ENCODE results near the gene RASSF4.

Gene RASSF4

DNA sequence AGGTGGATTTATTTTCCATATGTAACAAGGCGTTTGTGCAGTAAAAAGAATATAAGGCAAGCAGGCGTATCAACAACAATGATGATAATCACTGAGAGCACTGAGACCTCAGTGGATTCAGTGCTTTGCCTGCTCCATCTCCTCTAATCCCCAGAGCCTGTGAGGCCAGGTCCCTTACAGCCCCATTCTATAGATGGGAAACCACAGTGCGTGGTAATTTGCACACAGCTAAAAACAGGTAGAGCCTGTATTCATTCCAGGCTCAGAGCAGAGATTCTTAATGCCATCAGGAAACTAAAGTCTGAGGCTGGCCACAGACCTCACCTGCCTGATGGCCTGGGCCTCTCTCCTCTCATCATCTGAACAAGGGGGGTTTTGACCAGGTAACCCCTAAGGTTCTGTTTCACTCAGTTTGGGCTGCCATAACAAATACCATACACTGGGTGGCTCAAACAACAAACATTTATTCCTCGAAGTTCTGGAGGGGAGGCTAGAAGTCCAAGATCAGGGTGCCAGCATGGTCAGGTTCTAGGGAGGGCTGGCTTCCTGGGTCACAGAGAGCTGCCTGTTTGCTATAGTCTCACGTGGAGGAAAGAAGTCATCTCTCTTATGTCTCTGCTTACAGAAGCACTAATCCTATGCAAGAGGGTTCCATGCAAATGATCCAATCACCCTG, 10.3 kb upstream of the RASSF4 start:
- no peak for DNase-seq

DNA sequence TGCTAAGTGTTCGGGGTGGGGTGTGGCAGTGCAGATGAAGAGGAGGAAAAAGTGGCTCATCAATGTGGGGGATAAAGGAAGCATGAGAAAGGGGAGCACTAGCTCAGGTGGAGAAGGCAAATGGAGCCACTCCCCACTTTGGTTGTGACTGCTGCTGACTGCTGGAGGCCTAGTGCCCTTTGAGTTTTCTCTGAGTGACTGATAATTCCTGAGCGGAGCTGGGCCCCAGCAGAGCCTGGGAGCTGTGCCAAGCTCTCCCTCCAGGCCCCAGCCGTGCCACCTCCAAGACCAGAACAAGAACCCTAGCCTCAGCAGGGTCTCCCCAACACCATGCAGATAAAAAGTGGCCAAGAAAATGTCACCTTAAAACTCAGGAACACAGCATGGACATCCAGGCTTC, 9.7 kb upstream of the RASSF4 start:
- no peak for DNase-seq

DNA sequence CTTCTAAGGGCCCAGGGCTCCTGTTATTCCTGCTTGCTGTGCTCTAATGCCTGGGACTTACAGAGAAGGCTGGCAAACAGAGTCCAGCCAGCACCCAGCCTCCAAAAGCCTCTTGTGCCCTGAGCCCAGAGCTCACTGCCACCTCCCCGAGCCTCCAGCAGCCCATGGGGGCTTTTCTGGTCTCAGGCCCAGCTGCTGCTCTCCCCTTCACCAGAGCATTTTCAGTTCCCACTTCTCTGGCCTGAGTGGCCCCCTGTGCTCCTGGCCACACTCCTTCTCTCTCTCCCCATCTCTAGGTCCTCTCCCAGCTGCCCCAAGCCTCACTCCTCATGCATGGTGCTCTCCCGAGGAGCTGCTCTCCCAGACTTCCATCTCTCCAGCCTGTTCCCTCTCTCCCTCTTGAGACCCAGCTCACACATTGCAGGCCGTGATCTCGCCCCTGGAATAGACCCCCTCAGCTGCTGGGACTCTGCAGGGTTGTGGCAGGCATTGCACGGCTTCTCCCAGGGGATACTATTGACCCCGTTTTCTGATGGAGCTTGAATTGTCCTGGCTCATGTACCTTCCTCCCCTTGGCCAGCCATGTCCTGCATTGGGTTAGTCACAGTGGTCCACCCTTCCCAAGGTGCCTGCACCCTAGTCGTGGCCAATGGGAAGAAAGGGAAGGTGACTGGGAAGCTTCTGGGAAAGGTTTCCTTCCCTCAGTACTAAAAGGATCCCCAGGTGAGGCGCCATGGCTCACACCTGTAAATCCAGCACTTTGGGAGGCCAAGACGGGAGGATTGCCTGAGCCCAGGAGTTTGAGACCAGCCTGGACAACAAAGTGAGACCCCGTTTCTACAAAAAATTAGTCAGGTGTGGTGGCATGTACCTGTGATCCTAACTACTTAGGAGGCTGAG, 9.0 kb upstream of the RASSF4 start:
- no peak for DNase-seq

DNA sequence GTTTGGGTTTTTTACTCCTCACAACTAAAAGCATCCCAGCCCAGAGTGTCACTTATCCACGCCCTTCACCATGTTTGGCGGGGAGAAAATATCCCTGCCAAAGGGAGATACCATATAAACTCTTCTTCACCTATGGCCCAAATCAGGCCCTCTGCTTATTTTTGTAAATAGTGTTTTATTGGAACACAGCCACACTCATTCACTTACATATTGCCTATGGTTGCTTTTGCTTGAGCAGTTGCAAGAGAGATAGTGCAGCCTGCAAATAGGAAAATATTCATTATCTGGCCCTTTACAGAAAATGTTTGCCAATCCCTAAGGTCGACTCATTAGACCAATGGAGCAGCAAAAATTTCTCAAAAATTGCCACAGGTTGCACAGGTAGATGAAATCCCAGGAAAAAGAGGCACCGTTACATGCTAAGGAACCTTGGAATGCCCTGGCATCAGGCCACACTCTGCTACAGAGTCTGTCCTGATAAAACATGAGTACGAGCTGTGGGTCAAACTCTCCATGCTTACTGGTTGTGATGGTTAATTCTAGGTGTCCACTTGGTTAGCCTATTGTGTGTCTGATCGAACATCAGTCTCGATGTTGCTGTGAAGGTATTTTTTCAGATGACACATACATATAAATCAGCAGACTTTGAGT, 7.9 kb upstream of the RASSF4 start:
- no peak for DNase-seq

DNA sequence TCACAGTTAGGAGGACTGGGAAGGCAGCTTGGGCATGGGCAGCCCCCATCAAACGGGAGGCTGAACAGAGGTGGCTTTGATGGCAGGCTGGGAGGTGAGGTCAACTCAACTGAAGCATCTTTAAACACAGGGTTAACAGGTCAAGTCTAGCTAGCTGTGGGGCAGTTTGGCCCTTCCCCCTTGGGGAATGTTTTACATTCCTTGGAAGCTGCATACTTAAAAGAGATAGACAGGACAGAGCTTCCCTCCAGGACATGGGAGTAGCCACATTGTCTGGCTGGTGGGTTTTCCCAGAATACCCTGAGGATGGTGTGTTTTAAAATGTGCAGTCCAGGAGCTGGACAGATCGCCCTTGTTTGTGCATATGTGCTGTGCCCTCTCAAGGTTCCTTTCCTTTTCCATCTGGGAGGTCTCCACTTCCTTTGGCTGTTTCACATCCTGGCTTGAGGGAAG, 6.8 kb upstream of the RASSF4 start:
- no peak for DNase-seq

GRCh38 chr10:44954042-44954441, 5.6 kb upstream of the RASSF4 start:
- DNase-seq: no peak

GRCh38 chr10:44954962-44955361, 4.6 kb upstream of the RASSF4 start:
- no peak for DNase-seq

GRCh38 chr10:44955413-44956070, 4.1 kb upstream of the RASSF4 start:
- DNase-seq: no peak

GRCh38 chr10:44956226-44956625, 3.4 kb upstream of the RASSF4 start:
- no peak for DNase-seq

DNA sequence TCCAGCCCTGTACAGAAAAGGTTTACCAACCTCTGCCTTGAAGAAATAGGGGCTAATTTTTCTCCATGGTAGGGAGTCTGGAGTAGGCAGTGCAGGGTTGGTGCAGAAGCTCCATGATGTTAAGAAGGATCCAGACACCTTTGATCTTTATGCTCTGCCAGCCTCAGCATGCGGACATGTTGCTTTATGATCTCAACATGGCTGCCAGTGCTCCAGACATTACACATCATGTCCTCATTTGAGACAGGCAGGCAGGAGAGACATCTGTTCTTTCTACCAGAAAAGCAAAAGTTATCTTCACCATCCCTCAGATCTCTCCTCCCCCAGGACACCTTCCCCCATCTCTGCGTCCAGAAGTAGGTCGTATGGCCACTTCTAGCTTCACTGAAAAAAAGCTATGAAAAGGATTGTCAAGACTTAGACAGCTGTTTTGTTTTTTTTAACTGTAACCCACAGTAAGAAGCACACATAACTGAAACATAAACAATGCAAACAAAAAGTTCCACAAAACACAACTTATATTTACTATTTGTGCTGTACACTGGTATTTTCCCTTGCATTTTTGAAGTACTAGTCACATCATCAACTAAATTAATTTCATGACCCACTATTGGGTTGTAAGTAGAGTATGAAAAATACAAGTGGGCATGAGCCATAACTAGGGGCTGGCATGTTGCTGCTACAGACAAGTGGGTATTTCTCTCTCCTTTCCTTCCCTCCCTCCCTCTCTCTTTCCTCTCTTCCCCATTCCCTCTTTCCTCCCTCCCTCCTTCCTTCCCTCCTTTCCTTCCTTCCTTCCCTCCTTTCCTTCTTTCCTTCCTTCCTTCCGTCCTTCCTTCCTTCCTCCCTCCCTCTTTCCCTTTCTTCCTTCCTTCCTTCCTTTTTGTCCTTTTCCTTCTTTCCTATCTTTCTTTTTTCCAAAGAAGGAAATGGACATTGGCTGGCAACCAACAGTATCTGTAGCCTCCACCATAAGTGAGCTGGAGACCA, 2.6 kb upstream of the RASSF4 start:
- DNase-seq: no peak

DNA sequence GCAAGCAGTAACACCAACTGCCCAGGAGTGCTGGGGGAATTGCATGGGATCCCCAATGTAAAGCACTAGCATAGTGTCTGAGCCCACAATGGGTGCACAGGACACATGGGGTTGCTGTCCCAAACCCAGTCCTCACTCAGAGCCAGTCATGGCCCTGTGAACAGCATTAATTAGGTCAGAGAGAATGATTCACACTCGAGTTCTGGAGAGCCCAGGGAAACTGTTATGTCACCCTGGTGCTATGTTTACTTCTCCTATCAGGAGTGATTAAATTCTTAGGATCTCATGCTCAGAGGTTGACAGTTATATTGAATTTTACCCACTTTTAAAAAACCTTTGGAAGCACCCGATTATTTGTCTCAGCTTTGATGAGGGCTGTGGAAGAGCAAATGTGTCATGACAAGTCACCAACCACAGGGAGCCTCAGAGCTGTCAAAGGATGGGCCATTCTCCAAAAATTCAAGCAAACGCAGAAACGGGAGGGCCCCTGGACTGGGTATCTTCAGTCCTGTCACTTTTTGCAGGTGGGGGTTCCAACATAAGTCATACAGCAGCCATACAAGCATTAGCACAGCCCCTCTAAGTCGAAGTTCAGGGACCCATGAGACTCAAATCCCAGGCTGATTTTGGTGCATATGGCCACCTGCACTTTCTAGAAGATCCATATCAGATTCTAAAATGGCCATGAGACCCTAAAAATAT, 1.3 kb upstream of the RASSF4 start:
- no peak for DNase-seq

- no peak for DNase-seq
Measured at GRCh38 chr10:44958898-44959246, 730 bp upstream of the RASSF4 start.

GRCh38 chr10:44960088-44960460, 472 bp downstream of the RASSF4 start:
- DNase-seq: no peak

GRCh38 chr10:44960482-44961229, 1.1 kb downstream of the RASSF4 start:
- no peak for DNase-seq

DNA sequence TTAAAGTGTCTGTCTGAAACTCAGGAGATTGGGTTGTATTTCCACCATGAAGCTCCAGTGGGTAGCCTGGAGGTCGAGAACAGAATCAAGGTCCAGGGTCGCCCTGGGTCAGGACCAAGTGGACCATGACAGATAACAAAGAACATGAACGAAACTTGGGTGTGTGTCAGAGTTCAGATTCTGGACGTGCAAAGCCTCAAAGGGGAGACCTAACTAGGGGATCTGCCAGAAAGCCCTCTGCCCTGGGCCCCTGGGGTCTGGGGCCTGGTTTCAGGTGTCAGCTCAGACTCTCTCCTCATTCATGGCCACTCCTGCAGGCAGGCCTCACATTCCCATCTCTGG, 1.6 kb downstream of the RASSF4 start:
- DNase-seq: no peak

DNA sequence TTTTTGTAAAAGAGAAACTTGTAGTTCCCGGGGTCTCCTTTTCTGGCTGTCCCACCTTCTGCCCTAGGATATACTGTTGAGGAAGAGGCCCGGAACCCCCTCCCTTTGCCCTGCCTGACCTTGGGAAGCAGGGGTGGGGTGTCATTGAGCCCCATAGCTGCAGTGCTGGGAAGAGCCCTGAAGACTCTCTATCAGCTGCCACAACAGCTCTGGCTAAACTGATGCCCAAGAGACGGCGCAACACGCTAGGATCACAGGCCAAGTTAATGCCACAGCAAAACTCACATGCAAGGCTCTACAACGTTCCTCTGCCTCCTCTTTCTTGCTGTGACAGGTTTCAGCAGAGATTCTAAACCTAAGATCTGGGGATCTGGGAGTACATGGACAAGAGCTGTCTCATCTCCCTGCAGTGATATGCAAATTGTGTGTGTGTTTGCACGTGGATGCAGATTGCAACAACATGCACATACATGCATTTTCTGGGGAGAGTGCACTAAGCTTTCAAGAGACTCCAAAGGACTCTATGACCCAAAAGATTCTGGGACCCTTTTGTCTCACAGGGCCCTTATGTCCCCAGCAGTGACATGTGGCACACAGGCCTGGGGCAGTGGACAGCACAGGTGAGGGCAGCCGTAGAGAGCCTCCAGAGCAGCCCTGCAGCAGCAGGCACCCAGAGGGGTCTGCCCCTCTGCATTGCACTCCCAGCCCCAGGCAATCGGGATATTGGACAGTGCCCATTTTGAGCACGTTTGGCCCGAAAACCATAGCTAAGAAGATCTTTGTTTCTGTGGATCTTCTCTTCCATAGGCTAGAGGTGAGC, 2.5 kb downstream of the RASSF4 start:
- DNase-seq: no peak

DNA sequence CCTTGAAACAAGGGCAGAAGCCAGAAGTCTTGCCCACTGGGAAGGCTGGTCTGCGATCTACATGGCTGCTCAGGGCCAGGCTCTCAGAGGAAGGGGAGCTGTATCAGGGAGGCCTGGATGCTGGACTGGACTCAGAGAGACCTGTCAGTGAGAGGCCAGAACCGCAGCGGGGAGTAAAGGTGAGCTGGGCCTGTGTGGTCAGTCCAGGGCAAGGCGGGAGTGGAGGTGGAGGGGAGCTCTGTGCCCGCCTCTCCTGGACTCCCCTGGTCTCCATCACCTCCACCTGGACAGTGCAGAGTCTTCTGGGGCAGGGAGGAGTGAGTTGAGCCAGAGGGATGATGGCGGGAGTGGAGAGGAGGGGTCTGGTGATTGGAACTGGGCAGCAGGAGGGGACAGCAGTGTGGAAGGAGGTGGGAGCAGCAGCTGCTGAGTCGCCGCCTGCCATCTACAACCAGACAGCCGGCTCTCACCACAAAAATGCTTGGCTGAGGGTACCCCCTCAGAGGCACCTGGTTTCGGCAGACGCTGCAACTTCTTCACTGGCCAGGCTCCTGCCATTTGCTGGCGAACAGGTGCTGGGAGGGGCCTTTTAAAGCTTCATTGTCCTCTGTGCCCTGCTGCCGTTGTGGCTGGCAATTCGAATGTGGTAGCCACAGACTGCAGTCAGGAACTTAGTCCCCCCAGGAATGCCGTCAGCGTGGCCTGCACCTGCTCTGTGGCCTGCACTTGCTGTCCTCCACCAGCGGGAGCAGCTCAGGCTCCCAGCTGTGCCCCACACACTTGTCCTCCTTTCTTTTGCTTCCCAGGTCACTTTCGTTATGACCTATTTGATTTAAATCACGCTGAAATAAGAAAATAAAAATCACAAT, 3.5 kb downstream of the RASSF4 start:
- DNase-seq: no peak

GRCh38 chr10:44963772-44964633, 4.4 kb downstream of the RASSF4 start:
- no peak for DNase-seq

All from NCI-H1048 (cell line).